Naive thymus-derived CD4-positive, alpha-beta T cell (primary cell): ENCODE data around the gene NDUFB5. TPM values are rescaled to one million over a fixed set of nuclear protein-coding genes. Genes with fewer than 3 reads are reported as not detected.
"Not testable (repeated sequence)": the region's sequence is repeated elsewhere in the genome, so short reads cannot be mapped to it uniquely, and the experiment has no call there.

ENCODE experiments used
- ATAC-seq: fragments of 150-1000 bp; cut with Tn5 transposase; 2 replicates; pipeline ENCODE4 v1.10.0; 2021; ENCODE audit warnings: mild to moderate bottlenecking, moderate library complexity
- CTCF ChIA-PET: fragments of 350-600 bp; sonication (Branson Sonifier 250); formaldehyde crosslinking; loops from one replicate; lab custom pipeline; 2021; ENCODE audit warnings: antibody characterized with exemption; lab: Charles Lee
- POLR2A ChIA-PET: fragments of 350-600 bp; sonication (Branson Sonifier 250); formaldehyde crosslinking; loops from one replicate; lab custom pipeline; 2021; ENCODE audit warnings: antibody characterized with exemption, inconsistent platforms; lab: Charles Lee
- DNase-seq, 9 donors: peaks; one replicate each; pipeline versions ENCODE4 v3.0.0 to v3.0.0-alpha.2; 2020 to 2022; ENCODE audit warnings: mixed read lengths in 1 of 9
- H3K27ac ChIP-seq: one replicate; pipeline ENCODE4 v1.7.0; 2013; ENCODE audit warnings: mild to moderate bottlenecking, low read depth, low read length, moderate library complexity
- H3K27me3 ChIP-seq, 2 donors: one replicate each; pipeline ENCODE4 v1.7.0; 2013; ENCODE audit warnings: low read length in 2 of 2, mild to moderate bottlenecking in 2 of 2, moderate library complexity in 2 of 2; ENCODE audit not compliant: control insufficient read depth in 2 of 2, insufficient read depth in 2 of 2
- H3K36me3 ChIP-seq, 3 experiments: 1 replicate in 2 of 3; 2 replicates in 1 of 3; pipeline ENCODE4 v1.7.0; 2013; ENCODE audit warnings: low read length in 3 of 3, mild to moderate bottlenecking in 3 of 3, moderate library complexity in 1 of 3; ENCODE audit not compliant: insufficient read depth in 3 of 3, control insufficient read depth in 2 of 3
- H3K4me1 ChIP-seq, 2 donors: one replicate each; pipeline ENCODE4 v1.7.0; 2013; ENCODE audit warnings: low read length in 2 of 2, mild to moderate bottlenecking in 2 of 2, moderate library complexity in 1 of 2; ENCODE audit not compliant: control insufficient read depth in 2 of 2, insufficient read depth in 2 of 2
- H3K4me3 ChIP-seq: 2 replicates; pipeline ENCODE4 v1.7.0; 2013; ENCODE audit warnings: mild to moderate bottlenecking, low read length
- H3K9me3 ChIP-seq, 3 experiments: 1 replicate in 2 of 3; 2 replicates in 1 of 3; pipeline ENCODE4 v1.7.0; 2013; ENCODE audit warnings: low read length in 3 of 3; ENCODE audit not compliant: control insufficient read depth in 2 of 3
- H3K27ac Mint-ChIP-seq, 9 donors: one replicate each; pipeline ENCODE4 v1.8.0; 2020 to 2022; ENCODE audit warnings: mixed read lengths in 9 of 9, mild to moderate bottlenecking in 8 of 9, moderate library complexity in 5 of 9, inconsistent platforms in 2 of 9
- H3K27me3 Mint-ChIP-seq, 5 donors: one replicate each; pipeline ENCODE4 v1.8.0; 2021 to 2022; ENCODE audit warnings: mixed read lengths in 5 of 5, mild to moderate bottlenecking in 1 of 5
- H3K36me3 Mint-ChIP-seq, 5 donors: one replicate each; pipeline ENCODE4 v1.8.0; 2020 to 2022; ENCODE audit warnings: mixed read lengths in 5 of 5, mild to moderate bottlenecking in 3 of 5, inconsistent platforms in 1 of 5
- H3K4me1 Mint-ChIP-seq, 7 donors: one replicate each; pipeline ENCODE4 v1.8.0; 2020 to 2022; ENCODE audit warnings: mixed read lengths in 7 of 7, mild to moderate bottlenecking in 3 of 7, inconsistent platforms in 1 of 7
- H3K4me3 Mint-ChIP-seq, 10 donors: one replicate each; pipeline ENCODE4 v1.8.0; 2020 to 2022; ENCODE audit warnings: mild to moderate bottlenecking in 10 of 10, mixed read lengths in 10 of 10, moderate library complexity in 6 of 10, inconsistent platforms in 2 of 10
- H3K9me3 Mint-ChIP-seq, 11 donors: one replicate each; pipeline ENCODE4 v1.8.0; 2020 to 2022; ENCODE audit warnings: mixed read lengths in 11 of 11, mild to moderate bottlenecking in 4 of 11, inconsistent platforms in 1 of 11, moderate library complexity in 1 of 11
- intact Hi-C, 2 donors: fragments of 100-400 bp; cut with micrococcal nuclease; formaldehyde crosslinking; loops; one replicate each; pipeline ENCODE4 v1.15.1; 2023
- polyA plus RNA-seq, 2 donors: library from polyadenylated mRNA; unstranded; fragments of 300-500 nt; fragmentation: Illumina TruSeq; gene quantifications; one replicate each; pipeline ENCODE4 v1.2.3, GENCODE V29; 2021
- total RNA-seq, 6 experiments: library from RNA in 5 of 6; stranded (reverse) in 5 of 6; gene quantifications; 1 replicate in 5 of 6; 2 replicates in 1 of 6; pipeline ENCODE4 v1.2.3 and lab custom pipeline; 2021 to 2026

The NDUFB5 gene
- total and polyA plus RNA-seq, 7 experiments from 2014 or later: 33.4 to 105 (median 62.8) TPM

- CTCF ChIA-PET, H3K36me3 Mint-ChIP-seq, DNase-seq, H3K4me3 ChIP-seq, H3K4me1 Mint-ChIP-seq, H3K9me3 ChIP-seq, H3K27me3 Mint-ChIP-seq, H3K27me3 ChIP-seq, H3K27ac Mint-ChIP-seq, H3K36me3 ChIP-seq, intact Hi-C loops, H3K4me3 Mint-ChIP-seq, H3K9me3 Mint-ChIP-seq, H3K27ac ChIP-seq, H3K4me1 ChIP-seq, ATAC-seq: not testable (repeated sequence)
- POLR2A ChIA-PET: interaction anchor here (0.6 kb wide), 1 partner anchor 64 kb away, joined by 4 read pairs; no protein-coding TSS in a partner anchor
These were observed 39.2 kb downstream of the NDUFB5 start for GRCh38 chr3:179643837-179644236.

- no peak for ATAC-seq
- Histone ChIP-seq H3K4me1 (no peaks in the 10 kb centered on the region), H3K27me3 (no peaks in the 10 kb centered on the region), H3K36me3 (no peaks in the 10 kb centered on the region), H3K27ac (no peak overlapping the region), H3K4me3 (no peak overlapping the region), H3K9me3 (no peaks in the 10 kb centered on the region)
- ChIA-PET POLR2A (no interaction called here), CTCF (no interaction called here)
- no peak overlapping the region for H3K27ac Mint-ChIP-seq
- H3K4me3 Mint-ChIP-seq: no peak overlapping the region
- no peak for DNase-seq
- H3K36me3 Mint-ChIP-seq: peaks cover 0 to 3% (median 0%) of the 10 kb centered on the region in 5 donors
- peaks cover 0 to 6% (median 0%) of the 10 kb centered on the region in 5 donors for H3K27me3 Mint-ChIP-seq
- peaks cover 0 to 1% (median 0%) of the 10 kb centered on the region in 11 donors for H3K9me3 Mint-ChIP-seq
- intact Hi-C loops: no loop called here
- H3K4me1 Mint-ChIP-seq: peaks cover 0 to 10% (median 0%) of the 10 kb centered on the region in 7 donors
These were observed 41.6 kb downstream of the NDUFB5 start for GRCh38 chr3:179646177-179646576.

- peak overlapping the region in 8 of 9 donors; percentile 9 to 88 (median 71) for H3K27ac Mint-ChIP-seq
- H3K36me3 Mint-ChIP-seq: peaks cover 0 to 13% (median 3%) of the 10 kb centered on the region in 5 donors
These were observed 47.3 kb downstream of the NDUFB5 start for GRCh38 chr3:179651687-179652446.

GRCh38 chr3:179652447-179653095 is 48.0 kb downstream of the NDUFB5 start, which contains the start of gene USP13:
Gene USP13, plus strand, starts transcription at chr3:179653040. Its CDS starts 186 bp downstream, at chr3:179653226.
- H3K27ac Mint-ChIP-seq: peak within 1 kb of the TSS; percentile 84 to 90 (median 87)
- H3K9me3 ChIP-seq: no peaks in the 10 kb centered on the region
- peaks cover 0 to 13% (median 4%) of the 10 kb centered on the region in 5 donors for H3K36me3 Mint-ChIP-seq
- peak within 1 kb of the TSS; percentile 74 for H3K27ac ChIP-seq
- ChIA-PET CTCF (interaction anchor here (0.5 kb wide), 1 partner anchor 20 kb away, joined by 3 read pairs; no protein-coding TSS in a partner anchor), POLR2A (interaction anchor here (0.6 to 1.4 kb wide), 4 partner anchors 19 to 949 kb away, joined by 3 to 4 read pairs (median 3); partner anchors contain the start of gene ACTL6A)
- H3K4me3 Mint-ChIP-seq: peak within 1 kb of the TSS; percentile 87 to 98 (median 94)
- peak within 1 kb of the TSS; percentile 83 for H3K4me3 ChIP-seq
- H3K27me3 ChIP-seq: no peaks in the 10 kb centered on the region
- DNase-seq (peak in 7 of 9 donors; percentile 42 to 74 (median 72)), ATAC-seq (peak; percentile 70)
- H3K4me1 ChIP-seq: peaks cover 0 to 7% of the 10 kb centered on the region in 2 donors
- intact Hi-C loops: loop anchor here (1.0 to 10.0 kb wide), 18 partner anchors 43 to 1260 kb away; partner anchors contain the start of genes ACTL6A (in 2 of the 2), MFN1 (in 2 of the 2), MRPL47 (in 2 of the 2) and NDUFB5 (in 2 of the 2)
- peaks cover 0 to 4% (median 0%) of the 10 kb centered on the region in 3 experiments for H3K36me3 ChIP-seq
- H3K9me3 Mint-ChIP-seq: peaks cover 0 to 1% (median 0%) of the 10 kb centered on the region in 11 donors
- H3K4me1 Mint-ChIP-seq: peaks cover 19 to 49% (median 36%) of the 10 kb centered on the region in 7 donors
- H3K27me3 Mint-ChIP-seq: peaks cover 0 to 19% (median 0%) of the 10 kb centered on the region in 5 donors

More at GRCh38 chr3:179651687-179652446, 47.3 kb downstream of the NDUFB5 start:
- POLR2A ChIA-PET: interaction anchor here (0.8 to 1.4 kb wide), 3 partner anchors 20 to 89 kb away, joined by 3 to 4 read pairs (median 3); partner anchors contain the start of gene ACTL6A
- H3K4me3 Mint-ChIP-seq: peak overlapping the region; percentile 75 to 98 (median 88)
- H3K9me3 ChIP-seq: no peaks in the 10 kb centered on the region
- H3K27me3 ChIP-seq: no peaks in the 10 kb centered on the region
- H3K4me3 ChIP-seq: peak overlapping the region; percentile 60
- ATAC-seq (no peak), DNase-seq (peak in 1 of 9 donors; percentile 1)
- H3K4me1 Mint-ChIP-seq: peaks cover 19 to 49% (median 36%) of the 10 kb centered on the region in 7 donors
- CTCF ChIA-PET: interaction anchor here (0.5 kb wide), 1 partner anchor 19 kb away, joined by 3 read pairs; no protein-coding TSS in a partner anchor
- H3K27me3 Mint-ChIP-seq: peaks cover 0 to 19% (median 0%) of the 10 kb centered on the region in 5 donors
- H3K4me1 ChIP-seq: peaks cover 0 to 7% of the 10 kb centered on the region in 2 donors
- intact Hi-C loops: loop anchor here (1.0 to 10.0 kb wide), 15 partner anchors 48 to 1261 kb away; partner anchors contain the start of genes MFN1 (in 2 of the 2), TTC14 (in 2 of the 2), ACTL6A (in 1 of the 2) and CCDC39 (in 1 of the 2)
- peaks cover 0 to 1% (median 0%) of the 10 kb centered on the region in 11 donors for H3K9me3 Mint-ChIP-seq
- peaks cover 0 to 4% (median 0%) of the 10 kb centered on the region in 3 experiments for H3K36me3 ChIP-seq
- no peak overlapping the region for H3K27ac ChIP-seq

GRCh38 chr3:179653096-179653797 is 48.7 kb downstream of the NDUFB5 start:
- Histone ChIP-seq H3K4me3 (peak overlapping the region; percentile 83), H3K27me3 (no peaks in the 10 kb centered on the region), H3K4me1 (peaks cover 0 to 7% of the 10 kb centered on the region in 2 donors), H3K36me3 (peaks cover 0 to 4% (median 0%) of the 10 kb centered on the region in 3 experiments), H3K9me3 (no peaks in the 10 kb centered on the region), H3K27ac (peak overlapping the region; percentile 74)
- ATAC-seq (peak; percentile 71), DNase-seq (peak; percentile 46 to 74 (median 71))
- ChIA-PET POLR2A (interaction anchor here (0.9 to 1.4 kb wide), 5 partner anchors 49 to 504 kb away, joined by 3 to 5 read pairs (median 3); partner anchors contain the start of genes ACTL6A, MRPL47 and NDUFB5), CTCF (interaction anchor here (0.6 kb wide), 1 partner anchor 9 kb away, joined by 3 read pairs; no protein-coding TSS in a partner anchor)
- Mint-ChIP-seq H3K9me3 (peaks cover 0 to 1% (median 0%) of the 10 kb centered on the region in 11 donors), H3K27me3 (peaks cover 0 to 19% (median 0%) of the 10 kb centered on the region in 5 donors), H3K36me3 (peaks cover 0 to 14% (median 4%) of the 10 kb centered on the region in 5 donors), H3K4me3 (peak overlapping the region; percentile 87 to 98 (median 94)), H3K27ac (peak overlapping the region; percentile 84 to 90 (median 87)), H3K4me1 (peaks cover 20 to 55% (median 41%) of the 10 kb centered on the region in 7 donors)
- intact Hi-C loops: loop anchor here (1.0 to 10.0 kb wide), 17 partner anchors 44 to 1260 kb away; partner anchors contain the start of genes MFN1 (in 2 of the 2), ACTL6A (in 1 of the 2), CCDC39 (in 1 of the 2) and FXR1 (in 1 of the 2)
